ENCODE results near the gene CCDC136. TPM values are rescaled to one million over a fixed set of nuclear protein-coding genes. Genes with fewer than 3 reads are reported as not detected.

The CCDC136 gene
- total RNA-seq, 1 experiment from 2014 or later: 1.1 TPM

DNA sequence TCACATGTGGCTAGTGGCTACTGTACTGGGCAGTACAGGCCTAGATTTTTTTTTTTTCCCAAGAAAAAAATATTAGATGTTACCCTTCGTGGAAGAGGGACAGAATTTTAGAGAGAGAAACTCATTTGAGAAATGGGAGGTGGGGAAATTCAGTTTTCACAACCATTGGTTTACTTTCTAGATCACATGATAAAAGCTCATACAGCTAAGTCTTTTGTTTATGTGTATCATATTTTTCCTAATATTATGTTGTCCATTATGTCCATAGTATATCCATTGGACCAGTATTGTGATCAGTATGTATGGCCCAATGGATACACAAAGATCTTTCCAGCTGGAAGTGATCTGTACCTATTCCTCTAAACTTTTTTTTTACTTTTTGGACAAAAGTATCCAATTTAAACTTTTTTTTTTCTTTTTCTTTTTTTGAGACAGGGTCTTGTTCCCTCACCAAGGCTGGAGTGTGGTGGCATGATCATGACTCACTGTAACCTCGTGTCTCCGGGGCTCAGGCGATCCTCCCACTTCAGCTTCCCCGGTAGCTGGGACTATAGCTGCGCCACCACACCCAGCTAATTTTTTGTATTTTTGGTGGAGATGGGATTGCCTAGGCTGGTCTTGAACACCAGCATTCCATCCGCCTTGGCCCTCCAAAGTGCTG lies 48.5 kb upstream of the CCDC136 start:
- intact Hi-C loops (cut with micrococcal nuclease; ENCODE audit: unreplicated experiment): no loop called here
- ChIA-PET CTCF (interaction anchor here (0.6 kb wide), 1 partner anchor 416 kb away, joined by 3 read pairs; no protein-coding TSS in a partner anchor), POLR2A (interaction anchor here (0.5 kb wide), 1 partner anchor 8 kb away, joined by 7 read pairs; no protein-coding TSS in a partner anchor)
- no peak for ATAC-seq
- TF ChIP-seq, protein P1, sequence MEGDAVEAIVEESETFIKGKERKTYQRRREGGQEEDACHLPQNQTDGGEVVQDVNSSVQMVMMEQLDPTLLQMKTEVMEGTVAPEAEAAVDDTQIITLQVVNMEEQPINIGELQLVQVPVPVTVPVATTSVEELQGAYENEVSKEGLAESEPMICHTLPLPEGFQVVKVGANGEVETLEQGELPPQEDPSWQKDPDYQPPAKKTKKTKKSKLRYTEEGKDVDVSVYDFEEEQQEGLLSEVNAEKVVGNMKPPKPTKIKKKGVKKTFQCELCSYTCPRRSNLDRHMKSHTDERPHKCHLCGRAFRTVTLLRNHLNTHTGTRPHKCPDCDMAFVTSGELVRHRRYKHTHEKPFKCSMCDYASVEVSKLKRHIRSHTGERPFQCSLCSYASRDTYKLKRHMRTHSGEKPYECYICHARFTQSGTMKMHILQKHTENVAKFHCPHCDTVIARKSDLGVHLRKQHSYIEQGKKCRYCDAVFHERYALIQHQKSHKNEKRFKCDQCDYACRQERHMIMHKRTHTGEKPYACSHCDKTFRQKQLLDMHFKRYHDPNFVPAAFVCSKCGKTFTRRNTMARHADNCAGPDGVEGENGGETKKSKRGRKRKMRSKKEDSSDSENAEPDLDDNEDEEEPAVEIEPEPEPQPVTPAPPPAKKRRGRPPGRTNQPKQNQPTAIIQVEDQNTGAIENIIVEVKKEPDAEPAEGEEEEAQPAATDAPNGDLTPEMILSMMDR (IDR thresholded peaks at IDR 0.05): no peak
- TF ChIP-seq POLR2AphosphoS5 (IDR thresholded peaks at IDR 0.05; ENCODE audit: low read depth, low read length) (no peak), SIN3A (IDR thresholded peaks at IDR 0.05; ENCODE audit: borderline replicate concordance, insufficient read depth, low read depth, low read length) (no peak), TCF7L2 (IDR thresholded peaks at IDR 0.05; ENCODE audit: low read depth, low read length) (no peak)
- TF ChIP-seq, protein P2, sequence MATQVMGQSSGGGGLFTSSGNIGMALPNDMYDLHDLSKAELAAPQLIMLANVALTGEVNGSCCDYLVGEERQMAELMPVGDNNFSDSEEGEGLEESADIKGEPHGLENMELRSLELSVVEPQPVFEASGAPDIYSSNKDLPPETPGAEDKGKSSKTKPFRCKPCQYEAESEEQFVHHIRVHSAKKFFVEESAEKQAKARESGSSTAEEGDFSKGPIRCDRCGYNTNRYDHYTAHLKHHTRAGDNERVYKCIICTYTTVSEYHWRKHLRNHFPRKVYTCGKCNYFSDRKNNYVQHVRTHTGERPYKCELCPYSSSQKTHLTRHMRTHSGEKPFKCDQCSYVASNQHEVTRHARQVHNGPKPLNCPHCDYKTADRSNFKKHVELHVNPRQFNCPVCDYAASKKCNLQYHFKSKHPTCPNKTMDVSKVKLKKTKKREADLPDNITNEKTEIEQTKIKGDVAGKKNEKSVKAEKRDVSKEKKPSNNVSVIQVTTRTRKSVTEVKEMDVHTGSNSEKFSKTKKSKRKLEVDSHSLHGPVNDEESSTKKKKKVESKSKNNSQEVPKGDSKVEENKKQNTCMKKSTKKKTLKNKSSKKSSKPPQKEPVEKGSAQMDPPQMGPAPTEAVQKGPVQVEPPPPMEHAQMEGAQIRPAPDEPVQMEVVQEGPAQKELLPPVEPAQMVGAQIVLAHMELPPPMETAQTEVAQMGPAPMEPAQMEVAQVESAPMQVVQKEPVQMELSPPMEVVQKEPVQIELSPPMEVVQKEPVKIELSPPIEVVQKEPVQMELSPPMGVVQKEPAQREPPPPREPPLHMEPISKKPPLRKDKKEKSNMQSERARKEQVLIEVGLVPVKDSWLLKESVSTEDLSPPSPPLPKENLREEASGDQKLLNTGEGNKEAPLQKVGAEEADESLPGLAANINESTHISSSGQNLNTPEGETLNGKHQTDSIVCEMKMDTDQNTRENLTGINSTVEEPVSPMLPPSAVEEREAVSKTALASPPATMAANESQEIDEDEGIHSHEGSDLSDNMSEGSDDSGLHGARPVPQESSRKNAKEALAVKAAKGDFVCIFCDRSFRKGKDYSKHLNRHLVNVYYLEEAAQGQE (IDR thresholded peaks at IDR 0.05; ENCODE audit: insufficient read depth in 1 of 2, low read depth in 2 of 2, low read length in 1 of 2): no peak
- peaks cover 25% of the 10 kb centered on the region for H3K4me1 ChIP-seq (ENCODE audit: control insufficient read depth, insufficient read depth, low read length)
- no peaks in the 10 kb centered on the region for H3K9me3 ChIP-seq (ENCODE audit: control insufficient read depth, insufficient read depth, low read depth, low read length)
- no peak overlapping the region for H3K4me3 ChIP-seq (ENCODE audit: low read depth in 2 of 2, low read length in 2 of 2)
- DNase-seq (ENCODE audit: low read depth, low spot score): no peak
- BruUV-seq (replicated peaks): no TSS peak
- peaks cover 7% of the 10 kb centered on the region for H3K36me3 ChIP-seq (ENCODE audit: control insufficient read depth, insufficient read depth, low read length)
- no peaks in the 10 kb centered on the region for H3K27me3 ChIP-seq (ENCODE audit: control insufficient read depth, insufficient read depth, low read length)
- in situ Hi-C loops (cut with HindIII; ENCODE audit: low pct_unique_long_range_greater_than_20kb, low sequenced_read_pairs): no loop called here
- H3K27ac ChIP-seq (ENCODE audit: low read length): no peak overlapping the region

DNA sequence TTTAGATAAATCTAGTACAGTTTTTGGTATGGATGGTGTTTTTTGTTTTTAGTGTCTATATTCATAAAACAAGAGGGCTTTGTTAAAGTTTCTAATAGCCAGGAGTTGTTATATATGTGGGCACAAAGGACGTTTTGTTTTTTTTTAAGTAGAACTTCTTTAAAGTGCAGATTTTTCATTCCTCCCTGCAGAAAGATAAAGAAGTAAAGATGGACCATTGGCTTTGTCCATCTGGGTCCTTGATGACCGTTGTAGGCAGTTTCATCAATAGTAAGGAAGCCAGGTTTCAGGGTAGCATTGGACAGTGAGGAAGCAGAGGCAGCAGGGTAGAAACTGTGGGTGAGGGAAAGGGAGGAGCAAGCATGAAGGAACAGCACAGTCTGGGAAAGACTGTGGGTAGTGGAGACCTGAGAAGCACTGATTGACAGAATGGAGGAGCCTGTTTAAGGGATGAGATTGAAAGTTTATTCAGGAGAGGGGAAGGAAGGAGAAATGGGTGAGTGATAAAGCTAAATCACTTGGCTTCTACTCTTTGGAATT lies 47.3 kb upstream of the CCDC136 start:
- BruUV-seq (replicated peaks): no TSS peak

More for the DNA sequence above, 47.3 kb upstream of the CCDC136 start:
- intact Hi-C loops (cut with micrococcal nuclease; ENCODE audit: unreplicated experiment): no loop called here
- no peak for ATAC-seq
- no peak overlapping the region for H3K27ac ChIP-seq (ENCODE audit: low read length)
- no peak for DNase-seq (ENCODE audit: low read depth, low spot score)
- H3K4me3 ChIP-seq (ENCODE audit: low read depth in 2 of 2, low read length in 2 of 2): no peak overlapping the region
- POLR2A ChIA-PET: no interaction called here
- in situ Hi-C loops (cut with HindIII; ENCODE audit: low pct_unique_long_range_greater_than_20kb, low sequenced_read_pairs): no loop called here
- H3K36me3 ChIP-seq (ENCODE audit: control insufficient read depth, insufficient read depth, low read length): peaks cover 19% of the 10 kb centered on the region
- H3K4me1 ChIP-seq (ENCODE audit: control insufficient read depth, insufficient read depth, low read length): peaks cover 22% of the 10 kb centered on the region
- no peaks in the 10 kb centered on the region for H3K9me3 ChIP-seq (ENCODE audit: control insufficient read depth, insufficient read depth, low read depth, low read length)
- H3K27me3 ChIP-seq (ENCODE audit: control insufficient read depth, insufficient read depth, low read length): no peaks in the 10 kb centered on the region
- TF ChIP-seq, protein P2 (IDR thresholded peaks at IDR 0.05; ENCODE audit: insufficient read depth in 1 of 2, low read depth in 2 of 2, low read length in 1 of 2): no peak
- no peak for TF ChIP-seq POLR2AphosphoS5 (IDR thresholded peaks at IDR 0.05; ENCODE audit: low read depth, low read length)
- TF ChIP-seq SIN3A (IDR thresholded peaks at IDR 0.05; ENCODE audit: borderline replicate concordance, insufficient read depth, low read depth, low read length): no peak
- TF ChIP-seq, protein P1 (IDR thresholded peaks at IDR 0.05): no peak
- TF ChIP-seq TCF7L2 (IDR thresholded peaks at IDR 0.05; ENCODE audit: low read depth, low read length): no peak
- CTCF ChIA-PET: no interaction called here

Measured in Panc1 (cell line).